NOMO-1 treated with dmso at 0.1 percent for 144 hours (cell line): Measurements from ENCODE around the gene POU6F2.

Experiments used
- DNase-seq: peaks from one replicate; lab custom pipeline; 2025; ENCODE audit not compliant: unreplicated experiment; lab: John Stamatoyannopoulos, UW

POU6F2 gene

GRCh38 chr7:39430441-39430840 lies 452.7 kb downstream of the POU6F2 start:
- no peak for DNase-seq

- no peak for DNase-seq
These were observed 453.4 kb downstream of the POU6F2 start for GRCh38 chr7:39430909-39431641.

DNA sequence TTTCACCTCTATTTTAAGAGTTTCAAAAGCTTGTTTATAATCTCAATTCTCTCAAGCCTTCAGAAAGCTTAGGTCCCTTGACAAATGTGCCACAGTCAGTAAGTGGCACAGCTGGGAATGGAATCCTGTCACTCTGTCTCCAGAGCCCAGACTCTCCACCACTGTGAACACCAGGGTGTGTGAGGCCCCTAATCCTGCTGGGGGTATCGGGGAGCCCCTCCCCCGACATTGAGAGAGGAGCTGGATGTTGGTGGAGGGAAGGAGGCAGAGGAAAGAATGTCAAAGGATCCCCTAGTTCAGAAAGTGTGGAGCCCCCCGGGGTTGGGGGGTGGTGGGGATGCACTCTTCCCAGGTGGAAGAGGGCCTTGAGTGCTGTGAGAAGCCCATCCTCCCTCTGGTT lies 454.7 kb downstream of the POU6F2 start:
- no peak for DNase-seq

- no peak for DNase-seq
These were observed 455.2 kb downstream of the POU6F2 start for GRCh38 chr7:39432807-39433416.

- DNase-seq = no peak
These were observed 455.8 kb downstream of the POU6F2 start for GRCh38 chr7:39433550-39433949.

DNA sequence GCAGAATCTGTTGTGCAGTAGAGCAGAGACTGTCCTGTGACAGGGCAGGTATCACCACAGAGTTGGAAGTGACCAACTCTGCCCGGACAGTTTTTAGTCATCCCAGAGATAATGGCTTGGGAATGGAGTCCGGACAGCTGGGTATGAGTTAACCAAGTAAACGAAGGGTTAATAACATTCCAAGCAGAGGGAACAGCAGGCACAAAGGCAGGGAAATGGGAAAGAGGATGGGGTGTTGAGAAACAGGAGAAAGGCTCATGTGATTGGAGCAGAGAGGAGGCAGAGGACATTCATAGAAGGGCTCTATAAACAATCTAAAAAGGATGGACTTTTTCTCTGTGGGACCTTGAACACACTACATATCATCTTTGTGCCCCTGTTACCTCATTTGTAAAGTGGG lies 456.3 kb downstream of the POU6F2 start:
- no peak for DNase-seq

DNA sequence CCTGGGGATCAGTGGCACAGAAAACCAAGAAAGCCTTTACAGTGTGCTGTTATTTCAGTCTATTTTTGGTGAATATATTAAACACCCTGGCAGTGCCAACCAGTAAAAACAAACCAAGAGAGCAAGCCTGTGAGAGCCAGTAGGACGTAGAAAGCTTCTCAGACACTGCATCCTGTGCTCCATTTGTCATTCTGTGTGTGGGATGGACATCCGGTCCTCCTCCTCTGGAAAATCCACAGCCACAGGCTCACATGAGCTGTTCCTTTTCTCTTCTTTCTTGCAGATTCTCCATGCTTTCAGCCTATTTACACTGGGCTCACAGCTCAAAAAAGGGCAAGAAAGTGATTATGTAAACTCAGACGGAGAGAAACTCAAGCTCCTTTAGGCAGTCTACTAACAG lies 468.8 kb downstream of the POU6F2 start:
- no peak for DNase-seq

DNA sequence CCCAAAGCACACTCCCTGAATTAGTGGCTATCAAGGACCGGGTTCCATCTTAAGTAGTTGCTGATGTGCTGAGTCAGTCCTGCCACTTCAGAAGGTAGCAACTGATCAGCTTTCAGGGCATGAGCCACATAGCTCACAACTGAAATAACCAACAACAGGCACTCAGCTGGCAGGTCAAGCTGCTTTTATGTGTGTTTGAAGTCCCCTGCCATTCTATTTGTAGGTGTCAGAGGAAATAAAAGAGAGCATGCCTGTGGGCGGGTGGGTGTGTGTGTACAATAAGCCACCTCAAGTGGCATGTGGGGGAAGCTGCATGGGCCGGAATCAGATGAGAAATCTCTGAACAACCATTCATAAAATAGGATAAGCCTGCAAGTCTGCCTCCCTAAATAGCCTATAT lies 474.2 kb downstream of the POU6F2 start:
- DNase-seq = no peak

- DNase-seq = no peak
These were observed 476.1 kb downstream of the POU6F2 start for GRCh38 chr7:39453743-39454355.

DNA sequence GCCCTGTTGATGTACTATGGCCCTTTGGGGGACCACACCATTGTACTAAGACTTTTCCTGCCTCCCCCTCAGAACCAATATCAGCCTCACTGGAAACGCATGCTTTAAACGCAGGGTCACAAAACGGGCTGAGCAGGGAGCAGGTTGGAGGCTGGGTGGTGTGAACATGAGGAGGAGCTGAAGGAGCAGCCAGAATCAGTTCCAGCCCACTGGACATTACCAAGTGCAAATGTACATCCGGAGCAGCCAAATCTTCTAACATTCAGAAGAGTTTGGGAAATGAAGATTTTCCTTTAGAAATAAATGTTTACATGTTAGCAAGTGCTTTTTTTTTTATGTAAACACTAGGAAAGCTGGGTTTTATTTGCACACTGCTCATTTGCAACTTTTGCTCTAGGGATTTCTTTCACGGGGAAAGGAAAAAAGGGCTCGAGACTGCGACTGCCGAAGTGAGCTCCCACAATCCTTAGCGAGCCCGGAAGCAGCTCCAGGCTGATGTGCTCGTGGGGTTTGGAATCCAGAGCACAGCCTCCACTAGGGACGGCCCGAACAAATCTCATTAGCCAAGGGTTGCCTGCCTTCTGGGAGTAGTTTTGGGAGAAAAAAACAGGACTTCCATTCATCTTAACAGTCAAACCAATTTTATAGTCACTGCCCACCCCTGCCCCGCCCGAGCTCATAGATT lies 480.5 kb downstream of the POU6F2 start:
- DNase-seq = no peak

DNA sequence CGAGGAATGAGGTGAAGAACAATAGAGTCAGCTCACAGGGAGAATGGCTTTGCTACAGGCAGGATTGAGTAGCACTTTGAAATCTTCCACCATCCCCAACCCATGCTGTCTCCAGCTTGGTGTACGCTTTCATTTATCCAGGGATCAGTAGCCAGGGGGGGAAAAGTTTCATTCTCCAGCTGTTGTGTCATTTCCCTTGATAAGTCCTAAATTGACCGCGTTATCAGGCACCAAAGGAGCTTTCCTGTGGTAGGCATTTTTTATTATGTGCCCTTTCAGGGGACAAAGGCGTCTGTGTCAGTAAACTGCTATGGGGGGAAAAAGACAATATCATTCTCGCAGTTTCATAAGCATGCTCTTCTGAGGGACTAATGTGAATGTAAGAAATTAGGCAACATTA lies 481.9 kb downstream of the POU6F2 start:
- no peak for DNase-seq

GRCh38 chr7:39460486-39460885 lies 482.8 kb downstream of the POU6F2 start:
- no peak for DNase-seq

- no peak for DNase-seq
These were observed 483.6 kb downstream of the POU6F2 start for GRCh38 chr7:39461263-39461820.

DNA sequence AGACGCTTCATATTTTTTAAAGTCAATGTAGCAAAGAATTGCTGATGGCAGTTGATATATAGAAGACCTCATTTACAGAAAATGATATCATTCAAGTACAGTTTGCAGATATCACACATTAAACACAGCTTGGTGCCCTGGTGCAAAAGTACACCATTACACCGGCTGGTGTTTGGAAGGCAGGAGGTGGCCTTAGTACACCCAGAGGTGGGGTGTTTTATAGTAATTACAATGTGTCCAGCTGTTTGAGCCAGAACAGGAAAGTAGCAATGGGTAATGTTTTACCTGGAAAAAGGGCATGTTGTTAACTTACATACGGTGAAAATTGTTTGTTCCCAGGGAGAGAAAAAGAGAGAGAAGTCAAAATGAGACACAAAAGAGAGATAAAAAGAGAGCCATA lies 485.5 kb downstream of the POU6F2 start:
- DNase-seq = no peak

- DNase-seq = no peak
These were observed 486.8 kb downstream of the POU6F2 start for GRCh38 chr7:39464350-39465054.

DNA sequence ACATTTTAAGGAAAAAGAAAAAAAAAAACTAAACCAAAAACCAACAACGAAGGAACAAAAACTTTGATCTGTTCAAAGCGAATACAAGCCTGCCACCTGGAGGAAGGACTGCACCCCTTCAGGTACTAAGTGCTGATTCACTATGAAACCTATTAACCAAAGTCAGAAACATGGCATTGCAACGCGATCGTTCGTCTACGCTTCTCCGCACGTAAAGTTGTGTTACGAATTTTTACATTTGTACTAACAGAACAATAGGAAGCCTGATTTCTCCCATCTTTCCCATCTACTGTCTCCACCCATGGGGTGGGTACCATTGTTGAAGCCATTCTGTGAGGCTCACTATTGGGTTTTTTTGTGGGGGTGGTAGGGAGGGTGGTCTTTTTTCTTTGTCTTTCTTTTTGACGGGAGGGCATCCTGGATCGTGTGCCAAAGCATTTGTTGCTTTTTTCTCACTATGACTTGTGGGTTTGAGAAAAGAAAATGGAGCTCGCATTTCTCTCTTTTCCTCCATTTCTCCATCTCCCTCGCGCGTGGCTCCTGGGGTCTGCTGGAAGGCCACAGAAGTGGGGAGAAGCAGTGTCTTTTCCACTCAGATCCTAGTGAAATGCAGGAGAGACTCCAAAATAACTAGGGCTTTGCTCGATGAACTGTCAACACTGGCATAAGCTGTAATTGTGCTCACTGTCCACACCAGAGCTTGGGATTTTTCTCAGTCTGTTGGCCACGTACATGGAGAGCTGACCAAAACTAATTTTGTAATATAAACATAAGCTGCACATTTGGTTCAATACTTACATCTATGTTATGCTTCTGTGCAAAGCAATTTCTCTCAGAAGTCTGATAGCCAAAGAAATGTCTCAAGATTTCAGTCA lies 487.6 kb downstream of the POU6F2 start:
- peak; percentile 6 for DNase-seq

- DNase-seq = no peak
These were observed 490.6 kb downstream of the POU6F2 start for GRCh38 chr7:39468261-39468660.

- DNase-seq = no peak
These were observed 491.2 kb downstream of the POU6F2 start for GRCh38 chr7:39468808-39469374.

DNA sequence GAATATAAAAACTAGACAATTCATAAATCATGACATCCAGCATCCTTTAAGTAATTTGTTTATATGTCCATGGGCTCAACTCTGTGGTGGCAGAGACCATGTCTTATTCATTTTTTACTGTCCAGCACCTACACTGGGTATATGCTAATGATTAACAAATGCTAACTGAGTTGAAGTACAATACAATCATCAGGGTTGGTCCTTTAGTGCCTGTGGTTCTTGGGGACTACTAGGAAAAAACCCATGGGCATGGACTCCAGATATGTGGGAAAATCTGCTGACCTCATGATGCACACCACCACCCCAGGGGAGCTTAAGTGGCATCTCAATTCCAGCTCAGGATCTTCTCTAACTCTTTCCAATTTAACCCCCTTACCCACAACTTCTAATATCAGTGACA lies 503.2 kb downstream of the POU6F2 start:
- no peak for DNase-seq
